ENCODE measurements around the gene PTPRH.
"Not testable (repeated sequence)": the region's sequence is repeated elsewhere in the genome, so short reads cannot be mapped to it uniquely, and the experiment has no call there.

Gene PTPRH

GRCh38 chr19:55224679-55225414 is 15.5 kb upstream of the PTPRH start:
- DNase-seq (ENCODE audit: low read depth) = not testable (repeated sequence)

DNA sequence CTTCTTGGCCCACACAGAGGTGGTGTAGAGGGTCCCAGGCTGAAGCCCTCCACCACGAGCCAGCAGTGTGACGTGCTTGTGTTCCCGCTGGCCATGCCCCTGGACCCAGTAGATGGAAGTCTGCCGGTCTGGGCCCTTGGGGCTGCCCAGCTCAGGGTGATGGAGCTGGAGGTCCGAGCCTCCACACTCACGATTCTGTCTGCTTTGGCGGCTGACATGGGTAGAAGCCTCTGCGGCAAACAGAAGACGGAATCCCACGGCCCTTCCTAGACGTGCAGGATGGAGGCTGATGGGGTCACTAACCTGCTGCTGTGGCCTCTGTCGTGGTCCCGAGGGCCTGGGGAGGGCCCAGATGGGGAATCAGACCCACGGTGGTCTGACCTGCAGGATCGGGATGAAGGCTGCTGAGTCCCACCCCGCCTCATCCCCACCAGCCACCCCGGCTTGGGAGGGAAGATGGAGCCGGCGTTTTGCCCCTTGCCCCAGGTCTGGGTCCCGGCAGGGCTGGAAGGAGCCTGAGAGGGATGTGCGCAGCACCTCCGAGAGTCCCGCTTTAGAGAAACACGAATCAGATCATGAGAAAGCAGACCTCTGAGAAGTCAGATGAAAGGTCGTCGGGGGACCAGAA is 14.9 kb upstream of the PTPRH start:
- no peak for DNase-seq (ENCODE audit: low read depth)

DNA sequence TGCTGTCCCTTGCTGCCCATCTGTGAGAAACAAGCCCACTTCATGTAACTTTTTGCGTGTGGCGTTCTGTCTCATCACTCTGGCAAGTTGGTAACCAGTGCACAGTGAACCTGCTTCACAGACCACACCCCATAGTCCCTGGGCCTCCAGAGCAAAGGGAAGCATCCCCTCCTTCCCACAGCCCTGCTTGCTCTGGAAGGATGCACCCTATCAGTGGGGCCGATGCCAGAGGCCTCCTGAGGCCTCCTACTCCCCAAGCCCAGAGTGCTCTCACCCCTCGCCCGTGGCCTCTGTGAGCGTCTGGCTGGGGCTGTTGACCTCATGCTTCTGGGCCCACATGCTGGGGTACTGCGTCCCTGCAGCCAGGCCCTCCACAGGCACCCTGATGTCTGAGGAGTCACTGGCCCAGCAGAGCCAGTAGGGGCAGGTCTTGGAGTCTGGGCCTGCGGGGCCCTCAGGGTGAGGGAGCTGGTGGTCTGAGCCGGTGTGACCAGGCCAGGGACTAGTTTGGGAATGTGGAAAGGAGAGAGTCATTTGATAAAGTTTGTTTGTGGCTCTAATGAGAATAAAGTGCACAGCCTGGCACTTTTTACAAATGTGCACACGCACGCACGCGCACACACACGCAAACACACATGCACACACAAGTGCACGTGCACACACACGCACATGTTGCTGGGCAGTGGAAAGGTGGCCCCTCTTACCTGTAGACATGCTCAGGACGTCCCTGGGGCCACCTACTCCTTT is 14.2 kb upstream of the PTPRH start:
- no peak for DNase-seq (ENCODE audit: low read depth)

GRCh38 chr19:55220525-55220924 is 11.2 kb upstream of the PTPRH start:
- no peak for DNase-seq (ENCODE audit: low read depth)

- DNase-seq (ENCODE audit: low read depth) = peak; percentile 16
Measured at GRCh38 chr19:55216461-55217198, 7.3 kb upstream of the PTPRH start.

DNA sequence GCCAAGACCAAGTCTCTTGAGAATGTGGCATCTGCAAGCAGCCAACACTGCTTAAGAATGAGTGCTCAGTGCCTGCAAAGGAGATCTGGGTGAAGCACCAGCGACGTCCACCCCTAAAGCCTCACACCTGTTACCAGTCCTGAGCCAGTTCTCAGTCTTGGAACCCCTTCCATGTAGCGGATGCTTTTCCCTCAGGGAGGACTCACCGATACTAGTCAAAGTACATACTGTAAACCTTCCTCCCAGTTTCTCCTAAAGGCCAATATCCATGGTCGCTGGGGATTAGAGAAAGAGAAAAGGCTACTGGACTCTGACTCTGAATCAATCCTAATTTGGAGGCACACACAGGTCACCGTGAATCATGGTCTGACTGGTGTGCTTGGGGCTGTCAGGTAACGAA is 4.2 kb upstream of the PTPRH start:
- no peak for DNase-seq (ENCODE audit: low read depth)

GRCh38 chr19:55212447-55212846 is 3.1 kb upstream of the PTPRH start:
- no peak for DNase-seq (ENCODE audit: low read depth)

- no peak for DNase-seq (ENCODE audit: low read depth)
Measured at GRCh38 chr19:55209693-55210472, 582 bp upstream of the PTPRH start.

GRCh38 chr19:55206664-55207500 is 2.4 kb downstream of the PTPRH start:
- no peak for DNase-seq (ENCODE audit: low read depth)

DNA sequence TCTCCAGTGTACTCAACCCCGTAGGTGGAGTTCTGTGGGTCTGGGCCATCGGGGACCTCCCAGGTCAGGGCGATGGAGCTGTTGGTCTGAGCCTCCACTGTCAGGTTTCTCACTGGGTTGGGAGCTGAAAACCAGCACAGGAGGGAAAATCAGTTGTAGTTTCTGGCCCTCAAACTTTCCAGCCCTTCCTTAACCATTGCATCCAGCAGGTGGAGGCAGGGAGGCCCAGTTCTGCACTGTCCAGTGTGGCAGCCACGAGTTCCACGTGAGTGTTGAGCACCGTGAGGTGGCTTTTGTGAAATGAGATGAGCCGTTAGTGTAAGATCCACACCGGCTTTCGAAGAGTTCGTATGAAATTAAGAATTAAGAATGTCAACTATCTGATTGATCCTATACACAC is 7.1 kb downstream of the PTPRH start:
- DNase-seq (ENCODE audit: low read depth) = not testable (repeated sequence)

GRCh38 chr19:55199620-55200204 is 9.6 kb downstream of the PTPRH start:
- no peak for DNase-seq (ENCODE audit: low read depth)

GRCh38 chr19:55198651-55199050 is 10.7 kb downstream of the PTPRH start:
- no peak for DNase-seq (ENCODE audit: low read depth)

- DNase-seq (ENCODE audit: low read depth) = no peak
Measured at GRCh38 chr19:55197528-55197927, 11.8 kb downstream of the PTPRH start.

- no peak for DNase-seq (ENCODE audit: low read depth)
Measured at GRCh38 chr19:55196803-55197202, 12.5 kb downstream of the PTPRH start.

DNA sequence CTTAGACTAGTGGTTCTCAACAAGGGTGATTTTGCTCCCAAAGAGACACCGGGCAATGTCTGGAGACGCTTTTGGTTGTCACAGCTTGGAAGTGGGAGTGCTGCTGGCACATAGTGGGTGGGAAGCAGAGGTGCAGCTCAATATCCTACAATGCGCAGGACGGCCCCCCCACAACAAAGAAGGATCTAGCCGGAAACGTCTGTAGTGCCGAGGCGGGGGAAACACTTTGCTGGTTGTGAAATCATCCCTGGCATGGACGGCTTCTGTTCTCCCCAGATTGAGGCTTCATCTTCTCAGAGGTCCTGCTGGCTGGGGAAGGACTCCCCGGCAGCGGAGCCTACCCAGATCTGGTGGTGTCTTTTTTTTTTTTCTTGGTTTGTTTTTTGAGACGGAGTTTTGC is 15.8 kb downstream of the PTPRH start:
- no peak for DNase-seq (ENCODE audit: low read depth)

- no peak for DNase-seq (ENCODE audit: low read depth)
Measured at GRCh38 chr19:55189403-55189835, 19.9 kb downstream of the PTPRH start.

DNA sequence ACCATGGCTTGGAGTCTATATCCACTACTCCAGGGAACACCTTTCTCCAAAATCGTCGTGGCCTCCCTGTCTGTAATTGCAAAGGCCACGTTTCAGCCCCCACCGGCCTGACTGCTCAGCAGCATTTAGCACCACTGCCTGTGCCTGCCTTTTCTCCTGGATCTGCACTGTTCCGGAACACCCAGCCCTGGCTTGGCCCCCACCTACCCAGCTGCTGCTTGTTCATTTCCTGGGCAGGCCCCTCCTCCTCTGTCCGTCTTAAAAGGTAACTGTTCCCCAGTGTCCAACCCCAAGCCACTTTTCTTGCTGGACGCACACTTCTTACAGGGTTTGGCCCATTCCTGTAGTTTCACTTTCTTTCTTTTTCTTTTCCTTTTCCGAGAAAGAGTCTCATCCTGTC is 20.7 kb downstream of the PTPRH start:
- no peak for DNase-seq (ENCODE audit: low read depth)

DNA sequence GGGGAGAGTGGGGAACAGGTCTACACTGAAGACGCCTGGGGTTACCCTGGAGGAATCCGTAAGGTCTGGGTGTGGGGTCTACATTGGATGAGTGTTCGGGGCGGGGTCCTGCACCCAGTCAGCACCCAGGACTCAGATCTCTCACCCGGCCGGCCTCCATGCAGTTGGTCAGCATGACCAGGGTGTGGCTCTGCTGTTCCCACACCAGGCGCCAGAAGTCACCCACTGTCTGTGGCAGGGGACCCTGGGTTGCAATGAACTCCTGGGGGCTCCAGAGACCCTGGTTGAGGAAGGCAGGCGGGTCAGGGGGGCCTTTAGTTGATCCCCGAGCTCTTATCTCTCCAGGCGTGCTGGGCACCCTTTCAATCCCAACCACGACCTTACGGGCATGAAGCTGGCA is 23.2 kb downstream of the PTPRH start:
- no peak for DNase-seq (ENCODE audit: low read depth)

DNA sequence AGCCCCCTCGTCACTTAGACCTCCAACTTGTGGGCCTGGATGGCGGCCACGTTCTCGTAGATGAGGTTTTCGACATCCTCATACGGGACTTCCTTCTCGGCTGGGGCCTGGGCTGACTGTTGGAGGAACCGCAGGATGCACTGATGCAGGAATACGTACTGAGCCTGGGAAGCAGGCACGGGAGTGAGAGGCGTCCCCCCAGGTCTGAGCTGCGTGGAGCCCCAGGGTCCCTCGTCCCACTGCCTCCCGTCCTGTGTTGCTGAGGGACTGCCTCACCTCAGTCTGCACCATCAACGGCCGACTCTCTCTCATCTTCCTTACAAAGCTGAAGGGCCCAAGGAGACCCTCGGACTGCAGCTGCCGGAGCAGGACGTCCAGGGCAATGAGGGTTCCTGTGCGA is 27.6 kb downstream of the PTPRH start:
- no peak for DNase-seq (ENCODE audit: low read depth)
